CD8-positive, alpha-beta memory T cell (primary cell): ENCODE results near the gene IFI44L. TPM values are rescaled to one million over a fixed set of nuclear protein-coding genes. Genes with fewer than 3 reads are reported as not detected.

ENCODE experiments used
- CTCF ChIA-PET: fragments of 350-600 bp; sonication (Branson Sonifier 250); formaldehyde crosslinking; loops from one replicate; lab custom pipeline; 2021; ENCODE audit warnings: antibody characterized with exemption; lab: Charles Lee
- POLR2A ChIA-PET: fragments of 350-600 bp; sonication (Branson Sonifier 250); formaldehyde crosslinking; loops from one replicate; lab custom pipeline; 2021; ENCODE audit warnings: antibody characterized with exemption; lab: Charles Lee
- DNase-seq, 5 donors: peaks; one replicate each; pipeline versions ENCODE4 v3.0.0 to v3.0.0-alpha.2; 2020 to 2022; ENCODE audit warnings: mixed read lengths in 1 of 5
- H3K27ac ChIP-seq: one replicate; pipeline ENCODE4 v1.7.0; 2013; ENCODE audit warnings: low read depth, mild to moderate bottlenecking, low read length, moderate library complexity
- H3K27me3 ChIP-seq: 2 replicates; pipeline ENCODE4 v1.7.0; 2013; ENCODE audit warnings: low read length, mild to moderate bottlenecking; ENCODE audit not compliant: insufficient read depth, poor library complexity, severe bottlenecking
- H3K36me3 ChIP-seq: 2 replicates; pipeline ENCODE4 v1.7.0; 2013; ENCODE audit warnings: mild to moderate bottlenecking, low read length, moderate library complexity; ENCODE audit not compliant: insufficient read depth
- H3K4me1 ChIP-seq: 2 replicates; pipeline ENCODE4 v1.7.0; 2013; ENCODE audit warnings: mild to moderate bottlenecking, low read length, moderate library complexity; ENCODE audit not compliant: insufficient read depth
- H3K4me3 ChIP-seq: 2 replicates; pipeline ENCODE4 v1.7.0; 2013; ENCODE audit warnings: mild to moderate bottlenecking, low read length
- H3K9me3 ChIP-seq: 2 replicates; pipeline ENCODE4 v1.7.0; 2013; ENCODE audit warnings: mild to moderate bottlenecking, low read length
- H3K27ac Mint-ChIP-seq, 8 donors: one replicate each; pipeline ENCODE4 v1.8.0; 2020 to 2021; ENCODE audit warnings: mixed read lengths in 8 of 8, mild to moderate bottlenecking in 6 of 8, inconsistent platforms in 3 of 8, moderate library complexity in 3 of 8
- H3K27me3 Mint-ChIP-seq, 2 donors: one replicate each; pipeline ENCODE4 v1.8.0; 2020 to 2021; ENCODE audit warnings: mixed read lengths in 2 of 2, mild to moderate bottlenecking in 1 of 2, moderate library complexity in 1 of 2
- H3K36me3 Mint-ChIP-seq, 3 donors: one replicate each; pipeline ENCODE4 v1.8.0; 2020 to 2021; ENCODE audit warnings: mixed read lengths in 3 of 3, inconsistent platforms in 1 of 3, mild to moderate bottlenecking in 1 of 3
- H3K4me1 Mint-ChIP-seq, 3 donors: one replicate each; pipeline ENCODE4 v1.8.0; 2020 to 2021; ENCODE audit warnings: mixed read lengths in 3 of 3, inconsistent platforms in 1 of 3, mild to moderate bottlenecking in 1 of 3
- H3K4me3 Mint-ChIP-seq, 7 donors: one replicate each; pipeline ENCODE4 v1.8.0; 2020 to 2021; ENCODE audit warnings: mixed read lengths in 7 of 7, mild to moderate bottlenecking in 6 of 7, moderate library complexity in 4 of 7, inconsistent platforms in 2 of 7
- H3K9me3 Mint-ChIP-seq, 5 donors: one replicate each; pipeline ENCODE4 v1.8.0; 2020 to 2022; ENCODE audit warnings: mixed read lengths in 5 of 5, mild to moderate bottlenecking in 3 of 5, moderate library complexity in 2 of 5, inconsistent platforms in 1 of 5
- polyA plus RNA-seq: library from polyadenylated mRNA; unstranded; fragments of 300-500 nt; fragmentation: Illumina TruSeq; gene quantifications from one replicate; pipeline ENCODE4 v1.2.3, GENCODE V29; 2021
- total RNA-seq, 2 experiments: library from RNA; stranded (reverse); gene quantifications; one replicate each; pipeline ENCODE4 v1.2.3, GENCODE V29; 2021

Gene IFI44L
- total and polyA plus RNA-seq, 3 experiments from 2014 or later: 1.4 to 12.7 (median 2.3) TPM

DNA sequence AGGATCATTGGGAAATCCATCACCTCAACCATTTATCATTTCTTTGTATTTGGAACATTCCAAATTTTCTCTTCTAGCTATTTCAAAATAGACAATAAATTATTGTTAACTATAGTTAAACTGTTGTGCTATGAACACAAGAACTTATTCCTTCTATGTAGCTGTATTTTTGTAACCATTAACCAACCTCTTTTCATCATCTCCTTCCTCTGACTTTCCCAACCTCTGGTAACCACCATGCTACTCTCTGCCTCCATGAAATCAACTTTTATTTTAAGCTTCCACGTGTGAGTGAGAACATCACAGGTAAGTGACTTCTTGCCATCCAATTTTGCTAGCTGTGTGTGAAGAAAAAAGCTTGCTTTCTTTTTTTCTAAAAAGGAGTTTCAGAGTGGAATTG is 418 bp downstream of the IFI44L start:
- Mint-ChIP-seq H3K36me3 (peaks cover 0 to 2% (median 1%) of the 10 kb centered on the region in 3 donors), H3K27me3 (no peaks in the 10 kb centered on the region), H3K4me1 (peaks cover 65 to 73% (median 66%) of the 10 kb centered on the region in 3 donors), H3K9me3 (no peaks in the 10 kb centered on the region), H3K27ac (peak overlapping the region; percentile 85 to 98 (median 89)), H3K4me3 (peak overlapping the region; percentile 64 to 93 (median 86))
- Histone ChIP-seq H3K36me3 (no peaks in the 10 kb centered on the region), H3K4me3 (peak overlapping the region; percentile 35), H3K4me1 (peaks cover 43% of the 10 kb centered on the region), H3K27me3 (no peaks in the 10 kb centered on the region), H3K9me3 (no peaks in the 10 kb centered on the region), H3K27ac (peak overlapping the region; percentile 6)
- ChIA-PET POLR2A (interaction anchor here (0.8 to 1.3 kb wide), 2 partner anchors 29 to 30 kb away, joined by 3 to 4 read pairs; partner anchors contain the start of gene IFI44), CTCF (interaction anchor here (1.0 to 2.2 kb wide), 4 partner anchors 11 to 478 kb away, joined by 3 to 19 read pairs (median 4); partner anchors contain the start of gene IFI44)
- peak in 1 of 5 donors; percentile 12 for DNase-seq

DNA sequence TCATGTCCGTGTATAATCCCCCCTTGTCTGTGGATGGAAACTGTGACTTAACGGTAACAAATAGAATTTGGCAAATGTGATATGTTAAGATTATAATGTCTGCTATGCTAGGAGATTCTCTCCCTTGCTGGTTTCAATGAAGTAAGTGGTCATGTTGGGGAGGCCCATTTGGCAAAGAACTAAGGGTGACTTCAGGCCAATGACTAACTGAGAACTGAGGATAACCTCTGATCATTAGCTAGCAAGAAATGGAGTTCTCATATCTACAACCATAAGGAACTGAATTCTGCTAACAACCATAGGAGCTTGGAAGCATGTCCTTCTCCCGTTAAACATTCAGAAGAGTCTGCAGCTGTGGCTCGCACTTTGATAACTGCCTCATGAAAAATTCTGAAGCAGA is 2.3 kb downstream of the IFI44L start:
- Histone ChIP-seq H3K27ac (no peak overlapping the region), H3K27me3 (no peaks in the 10 kb centered on the region), H3K4me1 (peaks cover 43% of the 10 kb centered on the region), H3K9me3 (no peaks in the 10 kb centered on the region), H3K4me3 (peak overlapping the region; percentile 25), H3K36me3 (no peaks in the 10 kb centered on the region)
- CTCF ChIA-PET: interaction anchor here (0.9 kb wide), 1 partner anchor 15 kb away, joined by 3 read pairs; no protein-coding TSS in a partner anchor
- Mint-ChIP-seq H3K36me3 (peaks cover 0 to 2% (median 1%) of the 10 kb centered on the region in 3 donors), H3K9me3 (no peaks in the 10 kb centered on the region), H3K27me3 (no peaks in the 10 kb centered on the region), H3K27ac (peak overlapping the region in 6 of 8 donors; percentile 55 to 86 (median 75)), H3K4me1 (peaks cover 70 to 74% (median 70%) of the 10 kb centered on the region in 3 donors), H3K4me3 (peak overlapping the region; percentile 44 to 81 (median 67))
- POLR2A ChIA-PET: no interaction called here
- DNase-seq: no peak

GRCh38 chr1:78624035-78624434 is 3.8 kb downstream of the IFI44L start:
- Mint-ChIP-seq H3K4me3 (peak overlapping the region; percentile 3 to 81 (median 47)), H3K27ac (peak overlapping the region in 7 of 8 donors; percentile 1 to 82 (median 53)), H3K9me3 (no peaks in the 10 kb centered on the region), H3K4me1 (peaks cover 57 to 62% (median 61%) of the 10 kb centered on the region in 3 donors), H3K27me3 (no peaks in the 10 kb centered on the region), H3K36me3 (peaks cover 1 to 5% (median 4%) of the 10 kb centered on the region in 3 donors)
- no peak overlapping the region for H3K27ac ChIP-seq
- ChIA-PET POLR2A (no interaction called here), CTCF (no interaction called here)
- H3K27me3 ChIP-seq: no peaks in the 10 kb centered on the region
- H3K4me3 ChIP-seq: no peak overlapping the region
- H3K9me3 ChIP-seq: no peaks in the 10 kb centered on the region
- peaks cover 43% of the 10 kb centered on the region for H3K4me1 ChIP-seq
- DNase-seq: no peak
- no peaks in the 10 kb centered on the region for H3K36me3 ChIP-seq

DNA sequence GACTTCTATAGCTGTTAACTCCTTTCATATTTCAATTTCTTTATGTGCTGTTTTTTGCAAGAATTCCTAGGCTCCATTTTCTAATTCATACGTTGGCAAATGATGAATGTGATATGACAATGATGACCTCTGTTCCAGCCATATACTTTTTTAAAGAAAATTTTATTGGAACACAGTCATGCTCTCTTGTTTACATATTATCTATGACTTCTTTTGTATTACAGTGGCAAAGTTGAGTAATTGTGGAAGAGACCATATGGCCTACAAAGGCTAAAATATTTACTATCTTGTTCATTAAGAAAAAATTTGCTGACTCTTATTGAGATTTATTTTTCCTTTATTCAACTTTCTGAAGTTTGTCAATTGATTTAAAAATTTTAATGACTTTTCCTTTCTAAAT is 7.1 kb downstream of the IFI44L start:
- Mint-ChIP-seq H3K27ac (no peak overlapping the region), H3K4me3 (no peak overlapping the region), H3K9me3 (no peaks in the 10 kb centered on the region), H3K27me3 (no peaks in the 10 kb centered on the region), H3K36me3 (peaks cover 1 to 6% (median 5%) of the 10 kb centered on the region in 3 donors), H3K4me1 (peaks cover 32 to 36% (median 35%) of the 10 kb centered on the region in 3 donors)
- Histone ChIP-seq H3K9me3 (no peaks in the 10 kb centered on the region), H3K27ac (no peak overlapping the region), H3K4me1 (peaks cover 23% of the 10 kb centered on the region), H3K27me3 (no peaks in the 10 kb centered on the region), H3K36me3 (no peaks in the 10 kb centered on the region), H3K4me3 (no peak overlapping the region)
- ChIA-PET POLR2A (no interaction called here), CTCF (interaction anchor here (2.7 to 3.0 kb wide), 2 partner anchors 10 to 49 kb away, joined by 8 to 15 read pairs; no protein-coding TSS in a partner anchor)
- no peak for DNase-seq

DNA sequence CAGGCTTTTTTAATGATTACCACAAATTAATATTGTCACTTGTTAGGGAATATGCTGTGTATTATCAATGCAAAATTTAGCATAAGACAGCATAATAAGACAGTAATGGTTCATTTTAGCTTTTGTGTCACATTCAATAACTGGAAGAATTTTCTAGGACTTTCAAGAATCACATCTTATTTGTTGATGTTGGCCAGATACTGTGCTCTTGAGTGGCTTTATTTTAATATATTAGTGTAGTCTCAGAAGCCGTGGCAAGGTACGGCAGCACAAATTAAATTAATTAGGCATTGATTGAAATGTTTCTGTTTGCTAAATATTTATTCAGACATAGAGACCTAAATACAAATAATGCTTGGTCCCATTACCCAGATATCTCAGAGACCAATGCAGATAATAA is 10.4 kb downstream of the IFI44L start:
- Mint-ChIP-seq H3K27ac (no peak overlapping the region), H3K36me3 (peaks cover 0 to 13% (median 5%) of the 10 kb centered on the region in 3 donors), H3K27me3 (peaks cover 0 to 3% of the 10 kb centered on the region in 2 donors), H3K4me1 (peaks cover 5 to 8% (median 7%) of the 10 kb centered on the region in 3 donors), H3K4me3 (no peak overlapping the region), H3K9me3 (peaks cover 0 to 9% (median 2%) of the 10 kb centered on the region in 5 donors)
- ChIA-PET CTCF (no interaction called here), POLR2A (no interaction called here)
- Histone ChIP-seq H3K4me3 (no peak overlapping the region), H3K4me1 (no peaks in the 10 kb centered on the region), H3K27ac (no peak overlapping the region), H3K27me3 (no peaks in the 10 kb centered on the region), H3K36me3 (no peaks in the 10 kb centered on the region), H3K9me3 (no peaks in the 10 kb centered on the region)
- DNase-seq: no peak

DNA sequence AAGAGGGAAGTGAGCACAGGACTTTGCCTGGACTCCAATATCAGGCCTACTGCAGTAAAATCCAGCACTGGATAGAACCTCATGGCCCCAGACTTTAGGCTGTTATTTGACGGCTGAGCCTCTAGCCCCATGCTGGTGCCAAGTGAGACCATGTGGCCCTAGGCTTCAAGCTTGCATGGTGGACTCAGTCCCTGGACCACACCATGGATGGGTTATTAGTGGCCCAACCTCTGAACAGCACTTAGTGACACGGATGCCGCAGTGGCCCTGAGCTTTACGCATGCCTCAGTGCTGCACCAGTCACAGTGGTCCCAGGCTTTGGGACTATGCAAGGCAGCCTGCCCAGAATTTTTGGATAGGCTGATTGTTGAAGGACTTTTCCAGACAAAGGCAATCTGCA is 13.0 kb downstream of the IFI44L start:
- no peak overlapping the region for H3K27ac ChIP-seq
- Mint-ChIP-seq H3K9me3 (peaks cover 0 to 9% (median 2%) of the 10 kb centered on the region in 5 donors), H3K4me1 (no peaks in the 10 kb centered on the region), H3K27me3 (peaks cover 0 to 3% of the 10 kb centered on the region in 2 donors), H3K27ac (no peak overlapping the region), H3K4me3 (peak overlapping the region in 1 of 7 donors; percentile 4), H3K36me3 (peaks cover 0 to 16% (median 5%) of the 10 kb centered on the region in 3 donors)
- no peaks in the 10 kb centered on the region for H3K36me3 ChIP-seq
- DNase-seq: no peak
- H3K27me3 ChIP-seq: no peaks in the 10 kb centered on the region
- CTCF ChIA-PET: no interaction called here
- H3K9me3 ChIP-seq: no peaks in the 10 kb centered on the region
- no peaks in the 10 kb centered on the region for H3K4me1 ChIP-seq
- no peak overlapping the region for H3K4me3 ChIP-seq
- POLR2A ChIA-PET: no interaction called here

GRCh38 chr1:78640462-78640861 is 20.2 kb downstream of the IFI44L start:
- H3K4me1 ChIP-seq: peaks cover 12% of the 10 kb centered on the region
- no peaks in the 10 kb centered on the region for H3K27me3 ChIP-seq
- no peaks in the 10 kb centered on the region for H3K27me3 Mint-ChIP-seq
- H3K27ac ChIP-seq: no peak overlapping the region
- H3K9me3 Mint-ChIP-seq: peaks cover 0 to 10% (median 4%) of the 10 kb centered on the region in 5 donors
- ChIA-PET POLR2A (no interaction called here), CTCF (interaction anchor here (1.8 to 2.1 kb wide), 2 partner anchors 9 to 23 kb away, joined by 4 to 5 read pairs; partner anchors contain the start of gene IFI44)
- H3K4me1 Mint-ChIP-seq: peaks cover 10 to 16% (median 12%) of the 10 kb centered on the region in 3 donors
- H3K27ac Mint-ChIP-seq: peak overlapping the region in 1 of 8 donors; percentile 65
- no peaks in the 10 kb centered on the region for H3K9me3 ChIP-seq
- DNase-seq: no peak
- no peak overlapping the region for H3K4me3 Mint-ChIP-seq
- H3K36me3 ChIP-seq: no peaks in the 10 kb centered on the region
- peaks cover 6 to 28% (median 15%) of the 10 kb centered on the region in 3 donors for H3K36me3 Mint-ChIP-seq
- no peak overlapping the region for H3K4me3 ChIP-seq

DNA sequence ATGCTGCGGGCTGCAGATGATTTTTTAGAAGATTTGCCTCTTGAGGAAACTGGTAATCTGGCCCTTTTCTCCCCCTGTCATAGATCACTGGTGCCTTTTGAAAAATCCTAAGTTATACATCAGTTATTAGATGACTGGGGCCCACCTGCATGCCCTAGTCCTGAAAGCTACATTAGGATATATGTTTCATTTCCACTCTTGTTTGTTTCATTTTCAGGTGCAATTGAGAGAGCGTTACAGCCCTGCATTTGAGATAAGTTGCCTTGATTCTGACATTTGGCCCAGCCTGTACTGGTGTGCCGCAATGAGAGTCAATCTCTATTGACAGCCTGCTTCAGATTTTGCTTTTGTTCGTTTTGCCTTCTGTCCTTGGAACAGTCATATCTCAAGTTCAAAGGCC is 21.3 kb downstream of the IFI44L start:
- H3K4me3 ChIP-seq: no peak overlapping the region
- peaks cover 0 to 10% (median 4%) of the 10 kb centered on the region in 5 donors for H3K9me3 Mint-ChIP-seq
- no peak overlapping the region for H3K4me3 Mint-ChIP-seq
- peaks cover 20 to 27% (median 23%) of the 10 kb centered on the region in 3 donors for H3K4me1 Mint-ChIP-seq
- no peak overlapping the region for H3K27ac Mint-ChIP-seq
- H3K36me3 ChIP-seq: no peaks in the 10 kb centered on the region
- H3K36me3 Mint-ChIP-seq: peaks cover 6 to 25% (median 15%) of the 10 kb centered on the region in 3 donors
- DNase-seq: no peak
- no peak overlapping the region for H3K27ac ChIP-seq
- no peaks in the 10 kb centered on the region for H3K9me3 ChIP-seq
- H3K27me3 Mint-ChIP-seq: no peaks in the 10 kb centered on the region
- H3K27me3 ChIP-seq: no peaks in the 10 kb centered on the region
- peaks cover 23% of the 10 kb centered on the region for H3K4me1 ChIP-seq
- ChIA-PET CTCF (no interaction called here), POLR2A (no interaction called here)
